NK-92 (cell line): ENCODE data around the gene BMPR1A.
"Not testable (repeated sequence)": the region's sequence is repeated elsewhere in the genome, so short reads cannot be mapped to it uniquely, and the experiment has no call there.

Experiments
- DNase-seq: peaks from one replicate; lab custom pipeline; 2025; ENCODE audit not compliant: unreplicated experiment; lab: John Stamatoyannopoulos, UW

BMPR1A gene

DNA sequence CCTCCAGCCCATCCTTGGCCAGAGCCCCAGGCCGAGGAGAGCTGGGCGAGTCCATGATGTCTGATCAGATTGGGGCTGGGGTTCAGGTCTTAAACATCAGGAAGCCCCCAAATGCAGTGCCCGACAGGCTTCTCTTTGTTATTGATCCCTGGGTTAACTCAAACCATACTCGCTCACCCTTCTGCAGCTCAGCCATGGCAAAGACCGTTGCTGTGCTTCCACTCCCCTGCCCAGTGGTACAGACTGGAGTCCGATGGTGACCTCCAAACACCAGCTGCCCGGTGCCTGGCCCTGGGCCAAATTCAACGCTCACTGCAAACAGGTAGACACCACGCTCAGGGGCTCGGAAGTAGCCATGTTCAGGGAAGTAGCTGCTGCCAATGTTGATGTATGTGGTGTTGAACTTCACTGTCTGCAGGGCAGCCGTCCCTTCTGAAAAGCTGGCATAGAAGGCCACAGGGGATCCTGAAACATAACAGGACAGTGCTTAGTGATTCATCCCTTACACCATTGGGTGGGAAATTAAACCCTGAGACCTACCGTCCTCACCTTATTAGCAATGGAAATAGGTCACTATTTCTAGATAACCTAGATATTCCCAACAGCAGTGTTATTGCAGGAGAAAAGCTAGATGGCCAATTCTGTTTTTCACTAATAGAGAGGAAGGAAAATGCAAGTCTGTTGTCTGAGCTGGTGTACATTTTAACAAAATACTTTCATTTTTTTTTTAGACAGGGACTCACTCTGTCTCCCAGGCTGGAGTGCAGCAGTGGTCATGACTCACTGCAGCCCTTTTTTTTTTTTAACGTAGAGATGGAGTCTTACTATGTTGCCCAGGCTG, 180.5 kb downstream of the BMPR1A start:
- DNase-seq = no peak

DNA sequence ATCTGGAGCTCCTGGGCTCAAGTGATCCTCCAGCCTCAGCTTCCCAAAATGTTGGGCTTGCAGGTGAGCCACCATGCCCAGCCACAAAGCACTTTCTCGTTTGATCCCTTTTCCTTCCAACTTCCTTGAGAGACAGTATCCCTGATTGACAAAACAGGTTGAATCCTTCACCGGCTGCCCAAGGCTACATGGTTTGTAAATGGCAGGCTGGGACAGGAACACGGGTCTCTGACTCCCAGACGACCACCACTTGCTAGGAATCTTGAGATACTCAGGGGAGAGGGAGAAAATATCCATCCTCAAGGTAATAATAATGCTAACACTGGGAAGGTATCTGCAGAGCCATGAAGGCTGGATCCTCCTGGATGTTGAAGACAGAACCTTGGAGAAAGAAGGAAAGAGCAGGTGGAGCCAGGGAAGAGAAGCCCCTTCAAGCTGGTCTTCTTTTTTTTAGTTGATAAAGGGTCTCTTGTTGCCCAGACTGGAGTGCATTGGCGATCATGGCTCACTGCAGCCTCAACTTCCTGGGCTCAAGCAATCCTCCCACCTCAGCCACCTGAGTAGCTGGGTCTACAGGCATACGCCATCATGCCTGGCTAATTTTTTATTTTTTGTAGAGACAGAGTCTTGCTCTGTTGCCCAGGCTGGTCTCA, 181.2 kb downstream of the BMPR1A start:
- no peak for DNase-seq

DNA sequence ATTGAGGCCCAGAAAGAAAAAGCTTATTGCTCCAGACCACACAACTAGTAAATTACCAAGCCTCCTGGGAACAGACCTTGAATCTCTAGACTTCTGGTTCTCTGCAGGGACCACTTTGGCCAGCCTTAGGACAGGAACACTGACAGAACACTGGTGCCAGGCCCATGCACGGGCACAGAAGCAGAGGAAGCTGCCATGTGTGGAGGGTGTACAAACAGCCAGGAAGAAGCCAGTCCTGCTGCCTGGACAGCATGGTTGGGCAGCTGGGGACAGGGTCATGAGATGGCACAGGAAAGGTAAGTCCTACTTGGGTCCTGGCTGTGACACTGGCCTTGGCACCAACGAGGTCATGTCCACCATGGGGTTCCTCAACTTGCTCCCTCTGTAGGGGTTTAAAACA, 181.8 kb downstream of the BMPR1A start:
- DNase-seq = no peak

DNA sequence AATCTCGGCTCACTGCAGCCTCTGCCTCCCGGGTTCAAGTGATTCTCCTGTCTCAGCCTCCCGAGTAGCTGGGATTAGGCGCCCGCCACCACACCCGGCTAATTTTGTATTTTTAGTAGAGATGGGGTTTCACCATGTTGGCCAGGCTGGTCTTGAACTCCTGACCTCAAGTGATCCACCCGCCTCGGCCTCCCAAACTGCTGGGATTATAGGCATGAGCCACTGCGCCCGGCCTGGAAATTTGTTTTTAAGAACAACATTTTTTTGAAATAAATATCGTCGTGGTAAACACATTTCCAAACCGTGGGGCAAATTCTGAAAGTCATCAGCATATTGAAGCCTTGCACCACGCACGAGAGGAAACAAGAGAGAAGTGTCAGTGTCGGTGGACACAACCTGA, 183.7 kb downstream of the BMPR1A start:
- not testable (repeated sequence) for DNase-seq

DNA sequence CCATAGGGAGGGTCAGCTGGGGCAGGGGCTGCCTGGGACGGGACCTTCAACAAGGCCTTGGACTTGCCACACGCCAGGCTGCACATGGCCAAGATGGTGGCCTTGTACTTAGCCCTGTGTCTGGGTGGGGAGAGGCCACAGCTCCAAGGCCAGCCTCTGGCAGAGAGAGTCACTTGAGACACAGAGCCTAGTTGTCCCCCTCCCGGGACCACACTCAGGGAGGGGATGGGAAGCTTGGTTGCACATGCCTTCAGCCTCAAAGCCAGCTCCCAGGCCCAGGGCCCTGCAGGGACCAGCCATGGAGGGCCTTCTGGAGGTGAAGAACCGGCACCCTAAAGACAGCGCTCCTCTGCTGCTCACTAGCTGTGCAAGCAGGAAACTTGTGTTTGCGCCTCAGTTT, 184.3 kb downstream of the BMPR1A start:
- no peak for DNase-seq

DNA sequence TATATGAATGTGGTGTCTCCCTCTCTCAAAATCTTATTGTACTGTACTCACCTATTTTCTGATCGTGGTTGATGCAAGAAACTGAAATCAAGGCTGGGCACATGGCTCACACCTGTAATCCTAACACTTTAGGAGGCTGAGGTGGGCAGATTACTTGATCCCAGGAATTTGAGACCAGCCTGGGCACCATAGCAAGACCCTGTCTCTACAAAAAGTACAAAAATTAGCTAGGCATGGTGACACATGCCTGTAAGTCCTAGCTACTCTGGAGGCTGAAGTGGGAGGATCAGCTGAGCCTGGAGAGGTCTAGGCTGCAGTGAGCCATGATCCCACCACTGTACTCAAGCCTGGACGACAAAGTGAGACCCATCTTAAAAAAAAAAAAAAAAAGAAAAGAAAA, 185.0 kb downstream of the BMPR1A start:
- no peak for DNase-seq

DNA sequence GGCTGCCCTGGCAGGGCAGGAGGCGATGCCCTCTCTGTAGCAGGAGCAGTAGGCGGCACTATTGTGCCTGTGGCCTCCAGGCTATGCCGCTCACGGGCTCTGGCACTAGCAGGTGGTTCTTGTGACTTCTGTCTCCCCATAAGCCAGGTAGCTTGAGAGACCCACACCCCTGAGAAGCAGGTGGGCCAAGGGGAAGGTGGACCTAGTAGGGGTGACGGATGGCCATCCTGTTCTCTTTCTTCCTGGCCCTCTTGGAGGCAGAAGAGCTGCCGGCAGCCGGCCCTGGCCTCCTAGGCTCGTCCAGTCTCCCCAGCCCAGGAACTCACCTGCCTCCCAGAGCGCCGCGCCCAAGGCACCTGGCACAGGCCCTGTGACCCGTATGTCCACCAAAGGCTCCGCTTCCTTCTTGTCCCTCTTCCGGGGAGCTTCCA, 185.6 kb downstream of the BMPR1A start:
- no peak for DNase-seq

DNA sequence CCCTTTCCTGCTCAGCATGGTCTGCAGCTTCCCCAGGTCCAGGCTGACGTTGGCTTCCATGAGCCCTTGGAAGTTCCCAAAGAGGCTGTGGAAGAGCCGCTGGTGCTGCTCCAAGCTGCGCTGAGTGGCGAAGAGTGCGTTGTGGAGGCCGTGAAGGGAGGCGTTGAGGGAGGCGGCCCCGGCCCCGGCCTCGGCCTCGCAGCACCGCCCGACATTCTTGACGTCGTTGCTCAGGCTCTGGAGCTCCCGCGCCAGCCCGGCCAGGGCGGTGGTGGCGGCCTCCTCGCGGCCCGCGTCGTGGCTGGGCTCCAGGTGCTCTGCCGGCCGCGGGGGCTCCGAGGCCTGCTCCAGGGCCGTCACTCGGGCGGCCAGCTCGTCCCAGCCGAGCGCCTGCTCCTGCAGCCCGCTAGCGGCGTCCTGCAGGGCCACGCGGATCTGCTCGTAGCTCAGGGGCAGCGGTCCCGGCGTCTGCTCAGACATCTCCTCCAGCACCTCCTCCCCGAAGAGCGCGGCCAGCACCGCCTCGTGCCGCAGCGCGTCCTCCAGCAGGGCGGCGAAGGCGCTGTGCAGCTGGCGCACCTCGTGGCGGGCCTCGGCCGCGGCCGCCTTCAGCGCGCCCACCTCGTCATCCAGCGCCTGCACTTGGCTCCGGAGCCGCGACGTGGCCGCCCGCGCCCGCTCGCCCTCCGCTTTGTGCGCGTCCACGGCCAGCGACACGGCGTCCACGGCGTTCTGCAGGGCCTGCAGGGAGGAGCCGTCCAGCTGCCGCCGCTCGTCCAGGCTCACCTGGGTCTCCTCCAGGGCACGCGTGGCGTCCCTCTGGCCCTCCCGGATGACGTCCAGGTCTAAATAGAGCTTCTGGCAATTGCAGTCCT, 186.3 kb downstream of the BMPR1A start:
- no peak for DNase-seq

DNA sequence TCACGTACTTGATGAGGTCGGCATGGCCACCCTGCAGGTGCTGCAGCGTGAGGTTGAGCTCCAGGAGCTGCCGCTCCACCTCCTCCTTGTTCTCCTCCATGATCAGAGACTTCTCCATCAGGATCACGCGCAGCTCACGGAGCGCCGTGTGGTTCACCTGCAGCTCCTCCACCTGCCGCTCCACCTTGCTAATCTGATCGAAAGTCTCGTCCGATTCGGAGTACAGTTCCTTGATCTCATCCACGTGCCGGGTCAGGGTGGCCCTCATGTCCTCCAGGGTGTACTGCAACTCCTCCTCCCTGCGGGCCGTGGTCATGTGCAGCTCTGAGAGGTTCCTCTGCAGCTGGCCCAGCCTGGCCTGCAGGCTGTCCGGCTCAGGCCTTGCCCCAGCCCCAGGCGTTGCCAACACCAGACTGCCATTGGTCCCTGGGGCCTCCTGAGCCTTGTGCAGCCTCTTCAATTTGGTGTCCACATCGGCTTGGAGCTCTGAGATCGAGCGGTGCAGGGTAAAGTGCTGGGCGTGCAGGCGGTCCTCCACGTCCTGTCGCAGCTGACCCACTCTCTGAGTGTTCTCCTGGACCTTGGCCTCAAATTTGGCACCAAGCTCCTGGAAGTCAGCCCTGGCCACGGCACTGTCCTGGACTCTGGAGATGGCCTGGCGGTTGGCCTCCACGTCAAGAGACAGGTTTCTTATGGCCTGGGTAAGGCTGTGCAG, 187.1 kb downstream of the BMPR1A start:
- DNase-seq = no peak

DNA sequence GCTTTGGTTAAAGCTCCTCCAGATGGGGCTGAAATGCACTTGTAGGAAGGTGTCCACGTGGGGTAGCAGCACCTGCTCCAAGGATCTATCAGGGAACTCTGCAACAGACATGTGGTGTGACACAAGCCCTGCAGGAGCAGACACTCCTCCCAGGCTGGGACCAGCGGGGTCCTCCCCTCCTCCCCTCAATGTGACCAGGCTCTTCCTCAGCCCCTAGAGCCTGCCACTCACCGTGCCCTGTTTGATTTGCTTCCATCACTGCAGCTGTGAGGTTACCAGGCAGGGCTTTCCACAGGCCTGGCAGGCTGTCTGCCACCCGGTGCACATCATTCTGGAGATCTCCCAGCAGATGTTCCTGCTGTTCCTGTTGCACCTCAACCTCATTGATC, 187.6 kb downstream of the BMPR1A start:
- DNase-seq = no peak

DNA sequence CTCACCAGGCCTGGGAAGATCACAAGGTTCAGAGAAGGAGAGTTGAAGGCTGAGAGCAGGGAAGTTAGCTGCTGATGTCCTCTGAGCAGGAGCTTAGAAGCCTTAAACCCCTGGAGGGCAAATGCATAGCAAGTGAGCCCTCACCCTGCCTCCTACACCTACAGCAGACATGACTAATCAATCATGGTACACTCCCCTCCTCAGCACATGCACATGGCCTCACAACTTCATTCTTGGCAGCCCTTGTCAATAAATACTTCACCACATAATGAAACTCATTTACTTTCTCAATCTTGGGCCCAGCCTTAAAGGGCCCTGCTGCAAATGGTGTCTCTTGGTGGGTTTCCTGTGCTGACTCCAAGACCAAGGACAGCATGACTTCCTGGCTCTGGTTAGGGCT, 188.1 kb downstream of the BMPR1A start:
- DNase-seq = no peak

DNA sequence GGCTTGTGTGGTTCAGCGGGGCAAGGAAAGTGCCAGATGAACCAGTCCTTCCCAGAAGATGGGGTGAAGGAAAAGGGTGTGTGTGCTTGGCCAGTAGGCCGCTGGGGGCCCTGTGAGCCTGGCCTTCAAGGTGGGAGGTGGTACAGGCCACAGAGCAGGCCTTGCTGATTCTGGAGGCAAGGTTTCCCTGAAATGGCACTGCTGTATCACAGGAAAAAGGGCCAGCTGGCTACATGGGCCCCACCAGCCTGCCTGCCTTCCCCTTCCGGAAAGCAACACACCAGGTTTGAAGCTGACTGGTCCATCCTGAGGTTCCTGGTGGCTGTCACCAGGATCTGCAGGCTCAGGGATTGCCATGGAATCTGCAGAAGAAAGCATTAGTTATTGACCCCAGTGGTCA, 188.5 kb downstream of the BMPR1A start:
- no peak for DNase-seq

DNA sequence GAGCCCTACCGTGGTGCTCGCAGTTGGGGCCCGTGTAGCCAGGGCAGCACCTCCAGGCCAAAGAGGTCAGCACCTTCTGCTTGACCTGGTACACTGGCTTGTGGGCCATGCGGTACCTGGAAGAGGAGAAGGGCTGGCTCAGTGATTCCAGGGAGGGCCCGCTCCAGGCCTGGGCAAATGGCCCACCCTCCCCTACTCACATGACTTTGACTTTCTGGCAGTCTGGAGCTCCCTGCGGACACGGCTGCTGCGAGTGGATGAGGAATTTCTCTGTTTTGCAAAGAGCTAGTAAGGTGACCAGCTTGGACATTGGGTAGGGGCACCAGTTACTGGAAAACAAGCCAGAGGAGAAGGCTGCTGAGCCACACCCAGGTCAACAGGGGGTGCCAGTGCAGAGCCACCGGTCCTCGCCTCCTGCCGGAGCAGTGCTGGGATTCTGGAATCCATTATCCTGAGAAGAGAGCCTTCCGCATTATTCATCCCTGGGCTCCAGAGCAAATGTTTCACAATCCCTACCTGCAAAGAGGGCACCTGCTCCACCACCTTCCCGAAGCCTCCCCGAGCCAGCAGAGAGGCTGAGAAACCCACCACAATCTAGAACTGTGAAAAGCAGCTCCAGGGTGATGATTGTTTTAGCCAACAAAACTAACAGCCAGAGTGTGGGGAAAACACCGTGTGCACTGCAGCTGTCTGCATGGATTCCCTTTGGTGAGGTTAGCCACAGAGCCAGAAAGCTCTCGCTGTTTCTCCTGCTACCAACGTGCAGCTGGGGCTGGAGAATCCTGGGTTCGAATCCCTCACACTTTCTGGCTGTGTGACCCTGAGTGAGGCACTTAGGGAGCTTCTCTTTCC, 189.2 kb downstream of the BMPR1A start:
- no peak for DNase-seq

DNA sequence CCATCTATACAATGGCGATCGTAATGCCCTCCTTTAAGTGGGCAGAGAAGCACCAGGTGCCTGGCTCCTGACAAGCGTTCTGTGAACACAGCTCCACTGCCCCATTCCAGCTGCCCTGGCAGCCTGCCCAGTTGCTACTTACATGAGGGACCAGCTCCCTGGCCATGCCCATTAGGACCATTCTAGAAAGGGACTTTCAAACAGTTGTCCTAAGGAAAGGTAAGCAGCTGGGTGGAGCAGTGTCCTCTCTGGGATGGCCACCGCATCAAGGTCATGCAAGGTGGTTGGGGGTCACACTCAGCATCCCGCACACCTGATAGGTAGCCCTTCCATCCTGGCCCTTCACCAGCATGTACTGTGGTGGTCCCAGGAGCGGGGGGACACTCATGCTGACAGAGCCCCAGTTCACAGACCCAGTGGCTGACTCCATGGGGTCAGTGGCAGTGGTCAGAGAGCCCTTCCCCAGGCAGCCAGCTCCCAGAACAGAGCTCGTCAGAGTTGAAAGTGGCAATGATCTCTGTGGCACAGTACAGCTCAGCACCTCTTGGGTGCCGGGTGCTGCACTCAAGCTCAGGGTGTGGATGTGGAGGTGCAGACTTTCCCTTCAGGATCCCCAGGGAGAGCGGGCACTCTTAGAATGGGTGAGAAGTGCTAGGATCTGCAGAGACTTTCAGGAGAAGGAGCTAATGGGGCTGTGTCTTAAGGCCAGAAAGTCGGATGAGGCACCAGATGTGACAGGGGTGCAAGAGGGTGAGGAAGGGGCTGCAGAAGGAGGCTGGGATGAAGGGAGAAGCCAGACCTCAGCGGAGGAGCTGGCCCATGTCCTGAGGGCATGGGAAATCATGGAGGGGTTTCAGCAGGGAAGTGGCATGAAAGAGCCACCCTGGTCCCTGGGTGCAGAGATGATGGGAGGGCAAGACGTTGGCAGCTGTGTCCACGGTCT, 190.1 kb downstream of the BMPR1A start:
- no peak for DNase-seq

DNA sequence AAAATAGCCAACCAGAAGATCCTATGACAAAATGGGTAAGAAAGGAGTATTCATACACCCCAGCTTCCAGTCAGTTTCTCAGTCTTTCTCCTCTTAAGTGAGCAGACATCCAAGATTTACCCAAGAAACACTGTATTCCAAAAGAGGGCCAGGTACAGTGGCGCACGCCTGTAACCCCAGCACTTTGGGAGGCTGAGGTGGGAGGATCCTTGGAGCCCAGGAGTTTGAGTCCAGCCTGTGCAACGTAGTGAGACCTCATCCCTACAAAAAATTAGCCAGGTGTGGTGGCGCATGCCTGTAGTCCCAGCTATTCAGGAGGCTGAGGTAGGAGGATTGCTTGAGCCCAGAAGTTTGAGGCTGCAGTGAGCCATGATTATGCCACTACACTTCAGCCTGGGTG, 191.4 kb downstream of the BMPR1A start:
- DNase-seq = not testable (repeated sequence)

DNA sequence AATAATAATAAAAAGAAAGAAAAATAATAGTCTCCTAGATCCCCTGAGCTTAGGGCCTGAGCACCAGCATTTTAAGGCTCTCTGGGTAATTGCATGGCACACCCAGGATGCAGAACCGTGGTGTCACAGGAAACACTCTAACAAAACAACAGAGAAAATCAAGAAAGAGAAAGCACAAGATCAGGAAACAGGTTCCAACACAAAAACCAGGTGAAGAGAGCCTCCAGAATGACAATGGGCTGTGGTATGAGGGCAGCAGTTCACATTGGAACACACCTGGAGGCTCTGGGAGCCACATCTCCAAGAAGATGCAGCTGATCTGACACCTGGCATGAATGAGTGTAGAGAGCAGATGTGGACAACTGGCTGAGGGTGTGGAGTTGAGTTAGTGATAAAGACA, 193.9 kb downstream of the BMPR1A start:
- DNase-seq = no peak

DNA sequence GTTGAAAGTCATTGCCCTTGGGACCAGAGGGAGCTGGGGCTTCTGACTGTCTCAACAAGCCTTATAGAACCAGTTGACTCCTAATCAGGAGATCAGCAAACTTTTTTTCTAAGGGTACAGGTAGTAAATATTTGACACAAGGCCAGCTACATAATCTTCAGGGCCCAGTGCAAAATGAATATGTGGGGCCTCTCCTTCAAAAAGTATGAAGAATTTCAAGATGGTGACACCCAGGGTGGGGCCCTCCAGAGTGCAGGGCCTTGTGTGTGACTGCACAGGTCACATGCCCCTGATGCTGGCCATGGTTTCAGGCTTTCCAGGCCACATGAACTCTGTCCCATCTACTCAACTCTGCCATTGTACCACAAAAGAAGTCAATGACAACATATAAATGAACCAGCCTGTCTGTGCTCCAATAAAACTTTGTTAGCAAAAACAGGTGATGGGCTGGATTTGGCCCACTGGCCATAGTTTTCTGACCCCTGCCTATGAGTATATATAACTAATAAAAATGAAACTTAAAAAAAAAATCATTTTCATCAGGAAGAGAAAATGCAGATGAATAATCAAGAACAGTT, 194.9 kb downstream of the BMPR1A start:
- DNase-seq = no peak

DNA sequence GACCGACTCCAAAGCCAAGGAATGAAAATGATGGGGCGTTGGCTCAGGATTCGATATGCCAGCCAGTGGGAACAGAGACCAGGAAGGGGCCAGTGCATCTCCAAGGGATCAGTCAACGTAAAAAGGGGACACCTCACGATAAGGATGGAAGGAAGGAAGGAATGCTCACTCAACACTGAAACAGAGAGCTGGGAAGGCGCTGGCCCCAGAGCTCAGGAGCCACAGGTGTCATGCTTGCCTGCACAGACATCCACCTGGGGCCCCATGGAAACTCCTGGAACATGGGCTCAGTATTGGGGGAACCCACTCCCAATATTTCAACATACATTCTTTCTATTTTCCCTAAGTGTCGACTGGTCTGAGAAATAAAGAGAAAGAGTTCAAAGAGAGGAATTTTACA, 195.7 kb downstream of the BMPR1A start:
- no peak for DNase-seq

DNA sequence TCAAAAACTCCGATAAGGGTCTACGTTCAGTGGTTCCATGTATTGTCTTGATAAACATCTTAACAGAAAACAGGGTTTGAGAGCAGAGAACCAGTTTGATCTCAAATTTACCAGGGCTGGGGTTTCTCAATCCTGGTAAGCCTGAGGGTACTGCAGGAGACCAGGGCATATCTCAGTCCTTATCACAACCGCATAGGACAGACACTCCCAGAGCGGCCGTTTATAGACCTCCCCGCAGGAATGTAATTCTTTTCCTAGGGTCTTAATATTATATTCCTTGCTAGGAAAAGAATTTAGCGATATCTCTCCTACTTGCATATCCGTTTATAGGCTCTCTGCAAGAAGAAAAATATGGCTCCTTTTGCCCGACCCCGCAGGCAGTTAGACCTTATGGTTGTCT, 196.3 kb downstream of the BMPR1A start:
- DNase-seq = not testable (repeated sequence)
